ENCODE data around the gene DZANK1. TPM values are rescaled to one million over a fixed set of nuclear protein-coding genes. Genes with fewer than 3 reads are reported as not detected.

DZANK1 gene
- total RNA-seq, 1 donor from 2014 or later: 1.3 TPM

DNA sequence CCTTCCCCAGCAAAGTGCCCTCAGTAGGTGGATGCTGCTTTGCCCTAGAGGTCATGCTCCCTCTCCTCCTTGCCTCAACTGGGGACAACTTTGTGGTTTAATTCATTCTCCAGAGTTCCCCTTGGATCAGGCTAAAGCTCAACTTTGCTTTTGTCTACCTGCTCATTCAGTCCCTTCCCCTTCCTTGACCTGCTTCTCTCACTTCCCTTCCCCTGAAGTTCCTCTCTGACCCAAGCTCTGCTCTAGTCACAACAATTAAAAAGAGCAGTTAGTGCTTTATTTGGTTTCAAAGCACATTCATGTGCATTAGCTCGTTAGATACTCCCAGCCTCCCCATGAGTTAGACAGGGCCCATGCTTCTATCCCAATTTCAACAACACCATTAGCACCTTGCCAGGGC is 71.3 kb downstream of the DZANK1 start:
- no peak for DNase-seq (ENCODE audit: low spot score in 2 of 2)
- TF ChIP-seq, protein P1, sequence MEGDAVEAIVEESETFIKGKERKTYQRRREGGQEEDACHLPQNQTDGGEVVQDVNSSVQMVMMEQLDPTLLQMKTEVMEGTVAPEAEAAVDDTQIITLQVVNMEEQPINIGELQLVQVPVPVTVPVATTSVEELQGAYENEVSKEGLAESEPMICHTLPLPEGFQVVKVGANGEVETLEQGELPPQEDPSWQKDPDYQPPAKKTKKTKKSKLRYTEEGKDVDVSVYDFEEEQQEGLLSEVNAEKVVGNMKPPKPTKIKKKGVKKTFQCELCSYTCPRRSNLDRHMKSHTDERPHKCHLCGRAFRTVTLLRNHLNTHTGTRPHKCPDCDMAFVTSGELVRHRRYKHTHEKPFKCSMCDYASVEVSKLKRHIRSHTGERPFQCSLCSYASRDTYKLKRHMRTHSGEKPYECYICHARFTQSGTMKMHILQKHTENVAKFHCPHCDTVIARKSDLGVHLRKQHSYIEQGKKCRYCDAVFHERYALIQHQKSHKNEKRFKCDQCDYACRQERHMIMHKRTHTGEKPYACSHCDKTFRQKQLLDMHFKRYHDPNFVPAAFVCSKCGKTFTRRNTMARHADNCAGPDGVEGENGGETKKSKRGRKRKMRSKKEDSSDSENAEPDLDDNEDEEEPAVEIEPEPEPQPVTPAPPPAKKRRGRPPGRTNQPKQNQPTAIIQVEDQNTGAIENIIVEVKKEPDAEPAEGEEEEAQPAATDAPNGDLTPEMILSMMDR (IDR thresholded peaks at IDR 0.05): no peak
- intact Hi-C loops (cut with DNase I): no loop called here

DNA sequence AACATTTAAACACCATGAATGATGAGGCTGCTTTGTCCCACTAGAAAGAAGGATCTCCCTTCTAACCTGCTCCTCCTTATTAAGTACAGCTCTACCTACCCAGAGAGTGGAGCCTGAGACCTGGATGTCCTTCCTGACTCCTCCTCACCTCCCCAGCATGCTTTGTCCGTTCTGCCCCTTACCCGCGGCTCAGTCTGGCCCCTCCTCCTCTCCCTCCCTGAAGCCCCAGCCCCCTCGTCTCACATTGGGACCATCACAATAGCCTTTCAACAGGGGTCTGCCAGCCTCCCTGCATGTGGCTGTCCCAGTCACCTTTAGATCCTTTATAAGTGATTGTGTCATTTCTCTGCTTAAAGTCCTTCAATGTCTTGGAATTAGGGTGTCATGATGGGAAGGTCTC is 72.5 kb downstream of the DZANK1 start:
- Histone ChIP-seq H3K4me1 (no peaks in the 10 kb centered on the region), H3K9me3 (no peaks in the 10 kb centered on the region), H3K27ac (no peak overlapping the region), H3K27me3 (no peaks in the 10 kb centered on the region), H3K36me3 (peaks cover 0 to 8% of the 10 kb centered on the region in 2 donors), H3K4me3 (no peak overlapping the region)
- TF ChIP-seq, protein P1 (IDR thresholded peaks at IDR 0.05): no peak
- DNase-seq (ENCODE audit: low spot score in 2 of 2): no peak
- intact Hi-C loops (cut with DNase I): no loop called here

More for the DNA sequence above, 71.3 kb downstream of the DZANK1 start:
- Histone ChIP-seq H3K9me3 (no peaks in the 10 kb centered on the region), H3K4me3 (no peak overlapping the region), H3K36me3 (no peaks in the 10 kb centered on the region), H3K4me1 (no peaks in the 10 kb centered on the region), H3K27me3 (no peaks in the 10 kb centered on the region), H3K27ac (no peak overlapping the region)

DNA sequence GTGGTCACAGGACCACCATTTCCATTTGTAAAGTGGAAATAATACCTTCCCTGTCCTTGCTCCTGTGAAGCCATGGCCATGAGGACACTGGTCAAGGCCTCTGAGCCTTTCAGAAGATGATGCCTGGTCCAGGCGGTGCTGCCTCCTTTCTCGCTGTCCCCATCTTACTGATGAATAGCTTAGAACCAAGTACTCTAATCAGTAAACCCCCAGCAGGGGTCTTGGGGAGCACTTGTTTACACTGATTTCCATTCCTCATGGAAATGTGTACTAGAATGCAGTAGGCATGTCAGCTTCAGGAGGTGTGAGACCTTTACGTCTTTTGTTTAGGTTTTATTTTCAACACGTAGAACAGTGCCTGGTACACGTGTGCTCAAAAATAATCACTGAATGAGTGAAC is 75.1 kb downstream of the DZANK1 start:
- TF ChIP-seq, protein P1 (IDR thresholded peaks at IDR 0.05): no peak
- Histone ChIP-seq H3K36me3 (peaks cover 0 to 10% of the 10 kb centered on the region in 2 donors), H3K27ac (no peak overlapping the region), H3K4me3 (no peak overlapping the region), H3K4me1 (no peaks in the 10 kb centered on the region), H3K27me3 (no peaks in the 10 kb centered on the region), H3K9me3 (no peaks in the 10 kb centered on the region)
- intact Hi-C loops (cut with DNase I): no loop called here
- DNase-seq (ENCODE audit: low spot score in 2 of 2): no peak

DNA sequence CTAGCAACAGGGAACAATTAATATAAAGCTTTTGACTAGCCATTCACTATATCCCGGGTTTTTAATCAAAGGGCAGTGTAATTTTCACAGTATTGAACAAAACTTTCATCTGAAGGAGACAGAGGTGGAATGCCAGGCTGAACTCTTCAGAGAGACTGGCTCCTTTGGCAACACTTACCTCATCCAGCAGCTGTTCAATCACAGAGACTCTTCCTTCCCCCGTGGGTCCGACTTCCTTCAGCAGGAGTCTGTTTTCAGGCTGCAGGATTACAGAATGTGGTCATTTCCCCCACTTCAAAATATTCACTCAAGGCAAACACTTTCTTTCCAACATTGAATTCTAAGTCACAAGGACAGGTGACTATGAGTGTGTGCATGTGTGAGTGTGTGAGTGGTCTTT is 76.6 kb downstream of the DZANK1 start:
- Histone ChIP-seq H3K4me3 (no peak overlapping the region), H3K9me3 (no peaks in the 10 kb centered on the region), H3K27ac (no peak overlapping the region), H3K4me1 (no peaks in the 10 kb centered on the region), H3K27me3 (no peaks in the 10 kb centered on the region), H3K36me3 (peaks cover 0 to 10% of the 10 kb centered on the region in 2 donors)
- TF ChIP-seq, protein P1 (IDR thresholded peaks at IDR 0.05): no peak
- no peak for DNase-seq (ENCODE audit: low spot score in 2 of 2)
- intact Hi-C loops (cut with DNase I): no loop called here

DNA sequence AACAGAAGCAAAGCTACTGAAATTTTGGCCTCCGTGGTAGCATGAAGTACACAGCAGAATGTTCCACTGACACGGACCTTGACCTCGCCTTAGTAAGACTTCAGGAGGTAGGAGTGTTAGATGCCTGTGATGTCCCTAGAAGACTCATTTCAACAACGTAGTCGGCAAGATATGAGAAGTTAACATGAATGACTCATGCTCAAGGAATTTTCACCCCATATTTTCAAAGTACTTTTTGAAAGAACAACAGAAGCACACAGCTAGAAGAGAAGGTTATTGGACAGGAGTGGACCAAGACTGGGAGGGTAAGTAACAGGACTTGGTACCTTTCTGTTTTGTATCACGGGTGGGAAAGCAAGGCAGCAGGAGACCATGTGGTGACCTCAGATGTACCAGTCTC is 78.0 kb downstream of the DZANK1 start:
- intact Hi-C loops (cut with DNase I): no loop called here
- Histone ChIP-seq H3K4me3 (no peak overlapping the region), H3K4me1 (no peaks in the 10 kb centered on the region), H3K27ac (no peak overlapping the region), H3K36me3 (peaks cover 0 to 15% of the 10 kb centered on the region in 2 donors), H3K27me3 (no peaks in the 10 kb centered on the region), H3K9me3 (no peaks in the 10 kb centered on the region)
- DNase-seq (ENCODE audit: low spot score in 2 of 2): no peak
- TF ChIP-seq, protein P1 (IDR thresholded peaks at IDR 0.05): no peak

DNA sequence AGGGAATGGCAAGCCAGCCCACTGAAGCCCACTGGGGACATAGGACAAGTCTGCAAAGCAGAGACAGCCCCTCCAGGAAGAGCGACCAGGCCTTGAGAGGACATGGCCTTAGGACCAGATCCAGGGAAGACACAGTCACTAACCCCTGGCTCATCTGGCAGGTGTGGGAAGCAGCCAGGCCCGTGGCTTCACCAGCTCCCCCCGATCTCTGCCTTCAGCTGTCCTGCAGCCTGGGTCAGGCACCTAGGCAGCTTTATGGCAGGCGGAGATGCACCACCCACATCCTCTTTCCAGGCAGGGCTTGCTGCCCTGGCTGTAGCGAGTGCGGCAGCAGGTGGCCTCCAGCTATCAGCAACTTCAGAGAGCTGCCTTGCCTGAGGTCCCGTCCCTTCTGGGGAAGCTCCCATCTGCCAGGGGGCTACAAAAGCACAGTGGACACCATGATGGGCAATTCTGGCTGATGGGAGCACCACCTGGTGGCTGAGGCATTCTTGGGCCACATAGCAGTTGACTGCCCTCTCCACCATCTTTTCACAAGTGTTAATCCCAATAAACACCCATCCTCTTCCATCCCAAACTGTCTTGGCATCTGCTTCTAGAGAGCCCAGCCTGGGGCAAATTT is 85.8 kb downstream of the DZANK1 start:
- no peaks in the 10 kb centered on the region for H3K9me3 ChIP-seq
- intact Hi-C loops (cut with DNase I): no loop called here
- H3K27ac ChIP-seq: no peak overlapping the region
- TF ChIP-seq, protein P1 (IDR thresholded peaks at IDR 0.05): no peak
- H3K36me3 ChIP-seq: peaks cover 0 to 5% of the 10 kb centered on the region in 2 donors
- no peaks in the 10 kb centered on the region for H3K27me3 ChIP-seq
- H3K4me1 ChIP-seq: no peaks in the 10 kb centered on the region
- no peak overlapping the region for H3K4me3 ChIP-seq
- DNase-seq (ENCODE audit: low spot score in 2 of 2): no peak

All from ascending aorta (tissue), 2 donors.